NCI-H187 treated with DMSO at 0.1 percent for 48 hours (cell line): ENCODE data around the gene C6orf47.

Experiments used
- DNase-seq: peaks from one replicate; lab custom pipeline; 2025; lab: John Stamatoyannopoulos, UW

The C6orf47 gene

DNA sequence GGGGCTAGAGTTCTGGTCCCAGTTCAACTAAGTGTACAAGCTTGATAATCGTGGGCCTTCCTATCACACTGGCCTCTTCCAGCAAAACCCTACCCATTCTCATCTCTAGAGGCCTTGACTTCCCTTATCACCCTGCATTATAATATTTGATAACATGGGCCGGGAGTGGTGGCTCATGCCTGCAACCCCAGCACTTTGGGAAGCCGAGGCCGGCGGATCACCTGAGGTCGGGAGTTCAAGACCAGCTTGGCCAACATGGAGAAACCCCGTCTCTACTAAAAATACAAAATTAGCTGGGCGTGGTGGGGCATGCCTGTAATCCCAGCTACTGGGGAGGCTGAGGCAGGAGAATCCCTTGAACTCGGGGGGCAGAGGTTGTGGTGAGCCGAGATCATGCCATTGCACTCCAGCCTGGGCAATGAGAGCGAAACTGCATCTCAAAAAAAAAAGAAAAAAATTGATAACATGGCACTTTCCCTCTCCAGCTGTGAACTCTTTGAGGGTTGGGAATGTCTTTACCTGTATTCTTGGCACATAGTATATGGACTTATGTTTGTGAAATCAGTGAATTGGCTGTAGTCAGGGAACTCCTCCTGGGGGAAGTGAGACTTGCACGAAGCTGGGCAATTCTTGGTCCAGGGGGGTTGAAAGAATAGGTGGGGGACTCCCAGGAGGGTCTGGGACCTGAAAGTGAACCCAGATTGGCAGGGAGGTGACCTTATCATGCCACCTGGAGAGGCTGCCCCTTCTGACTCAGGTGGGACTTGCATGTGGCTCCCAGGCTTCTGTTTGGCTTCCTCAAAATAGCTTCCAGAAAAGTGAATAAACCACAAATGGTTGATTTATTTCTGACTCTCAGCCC, 915 bp upstream of the C6orf47 start:
- no peak for DNase-seq

DNA sequence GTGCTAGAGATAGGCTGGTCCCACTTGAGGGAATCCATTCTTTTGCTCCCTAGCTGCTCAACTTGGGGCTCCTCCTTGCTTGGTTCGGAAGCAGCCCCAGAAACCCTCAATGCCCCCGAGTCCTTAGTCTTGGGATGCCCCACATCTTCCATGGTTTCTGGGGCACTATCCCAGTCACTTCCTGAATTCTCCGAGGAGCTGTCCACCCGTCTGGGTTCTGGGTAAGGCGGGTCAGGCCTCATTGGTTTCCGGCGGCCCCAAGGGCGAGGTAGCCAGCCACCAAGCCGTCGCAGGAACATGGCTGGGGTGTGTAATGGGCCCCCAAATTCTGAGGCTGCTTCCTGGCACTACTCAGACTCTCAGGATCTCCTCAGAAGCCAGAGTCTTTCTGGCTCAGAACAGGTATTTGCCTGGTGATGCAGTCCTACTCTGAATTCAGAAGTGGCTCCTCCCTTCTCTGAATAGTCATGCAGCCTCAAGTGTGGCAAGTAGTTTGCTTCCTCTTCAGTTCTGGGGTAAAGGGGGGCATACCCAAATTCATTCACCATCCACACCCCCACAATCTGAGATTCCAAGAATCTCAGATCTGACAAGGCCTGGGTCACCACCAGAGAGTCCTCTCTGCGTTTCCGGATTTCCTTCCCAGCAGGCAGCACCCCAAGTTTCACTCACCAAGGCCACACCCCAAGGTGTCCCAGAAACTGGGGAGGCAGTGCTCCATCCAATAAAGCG, 763 bp downstream of the C6orf47 start:
- DNase-seq, result no peak

DNA sequence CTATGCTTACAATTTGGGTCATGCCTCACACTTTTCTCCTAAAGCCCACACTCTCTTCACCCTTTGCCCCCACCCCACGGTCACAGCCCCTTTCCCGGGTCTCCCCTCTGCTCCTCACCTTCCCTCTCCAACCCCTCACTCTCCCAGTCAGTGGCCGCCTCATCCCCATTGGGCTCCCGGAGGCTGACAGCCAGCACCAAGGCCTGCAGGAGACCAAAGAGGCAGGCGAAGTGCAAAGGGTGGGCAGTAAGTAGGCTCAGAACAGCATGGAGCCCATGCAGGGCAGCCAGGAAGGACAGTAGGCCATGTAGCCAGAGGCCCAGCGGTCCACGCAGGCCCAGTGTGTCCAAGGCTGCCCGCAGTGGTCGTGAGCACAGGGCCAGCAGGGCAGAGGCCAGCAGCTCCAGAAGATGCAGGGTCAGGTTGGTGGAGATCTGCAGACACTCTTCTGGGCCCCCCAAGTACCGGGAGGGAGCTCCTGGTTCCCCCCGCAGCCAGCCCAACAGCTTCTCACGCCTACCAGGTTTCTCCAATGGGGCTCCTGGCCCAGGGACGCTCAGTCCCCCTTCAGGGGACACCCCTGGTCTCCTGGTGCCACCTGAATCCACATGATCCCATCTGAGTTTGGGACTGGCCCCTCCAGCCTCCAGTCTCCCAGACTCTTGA, 1.5 kb downstream of the C6orf47 start:
- no peak for DNase-seq

DNA sequence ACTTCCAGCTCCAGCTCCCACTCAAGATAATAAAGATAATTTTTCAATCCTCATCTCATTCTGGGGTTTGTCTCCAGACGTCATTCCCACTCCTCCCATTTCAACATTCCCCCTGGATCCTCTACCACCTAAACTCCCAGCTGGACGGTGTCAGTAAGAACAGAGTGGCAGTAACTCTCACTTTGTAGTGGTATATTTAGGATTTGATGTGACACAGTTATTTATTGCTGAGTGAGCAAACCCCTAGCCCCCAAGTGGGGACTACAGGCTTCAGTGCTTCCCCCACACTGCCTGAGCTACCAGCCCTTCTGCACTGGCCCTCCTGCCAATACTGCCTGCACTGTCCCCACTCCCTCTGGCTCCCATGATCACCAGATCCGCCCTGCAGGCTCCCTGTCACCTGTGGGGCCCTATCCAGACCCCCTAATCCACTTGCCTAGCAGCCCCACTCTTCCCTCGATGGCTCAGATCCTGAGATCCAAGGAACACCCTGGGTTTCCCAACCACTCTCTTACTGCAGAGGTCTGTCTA, 2.4 kb downstream of the C6orf47 start:
- no peak for DNase-seq

DNA sequence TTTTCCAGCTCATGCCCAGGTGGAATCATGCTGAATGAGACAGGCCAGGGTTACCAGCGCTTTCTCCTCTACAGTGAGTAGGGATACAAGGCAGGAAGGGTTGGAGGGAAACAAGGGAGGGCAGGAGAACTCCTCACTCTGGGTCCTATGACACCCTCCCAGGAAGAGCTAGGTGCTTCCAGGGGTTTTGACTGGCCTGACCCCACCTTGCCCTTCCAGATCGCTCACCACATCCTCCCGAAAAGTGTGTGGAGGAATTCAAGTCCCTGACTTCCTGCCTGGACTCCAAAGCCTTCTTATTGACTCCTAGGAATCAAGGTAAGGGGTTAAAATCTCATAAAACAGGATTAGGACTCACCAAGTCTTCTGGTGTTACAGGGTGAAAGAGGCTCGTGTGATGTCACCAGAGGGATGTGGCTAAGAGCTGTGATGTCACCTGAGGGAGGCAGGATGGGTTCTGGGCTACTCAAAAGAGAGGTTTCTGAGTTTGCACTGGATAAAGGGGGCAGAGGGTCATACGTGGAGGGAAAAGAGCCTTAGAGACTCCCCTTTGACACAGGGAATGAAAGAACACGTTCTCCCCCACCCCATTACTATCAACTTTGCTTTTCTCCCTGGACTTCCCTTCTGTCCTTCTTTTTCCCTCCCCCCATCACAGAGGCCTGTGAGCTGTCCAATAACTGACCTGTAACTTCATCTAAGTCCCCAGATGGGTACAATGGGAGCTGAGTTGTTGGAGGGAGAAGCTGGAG, 3.0 kb downstream of the C6orf47 start:
- DNase-seq, result no peak

DNA sequence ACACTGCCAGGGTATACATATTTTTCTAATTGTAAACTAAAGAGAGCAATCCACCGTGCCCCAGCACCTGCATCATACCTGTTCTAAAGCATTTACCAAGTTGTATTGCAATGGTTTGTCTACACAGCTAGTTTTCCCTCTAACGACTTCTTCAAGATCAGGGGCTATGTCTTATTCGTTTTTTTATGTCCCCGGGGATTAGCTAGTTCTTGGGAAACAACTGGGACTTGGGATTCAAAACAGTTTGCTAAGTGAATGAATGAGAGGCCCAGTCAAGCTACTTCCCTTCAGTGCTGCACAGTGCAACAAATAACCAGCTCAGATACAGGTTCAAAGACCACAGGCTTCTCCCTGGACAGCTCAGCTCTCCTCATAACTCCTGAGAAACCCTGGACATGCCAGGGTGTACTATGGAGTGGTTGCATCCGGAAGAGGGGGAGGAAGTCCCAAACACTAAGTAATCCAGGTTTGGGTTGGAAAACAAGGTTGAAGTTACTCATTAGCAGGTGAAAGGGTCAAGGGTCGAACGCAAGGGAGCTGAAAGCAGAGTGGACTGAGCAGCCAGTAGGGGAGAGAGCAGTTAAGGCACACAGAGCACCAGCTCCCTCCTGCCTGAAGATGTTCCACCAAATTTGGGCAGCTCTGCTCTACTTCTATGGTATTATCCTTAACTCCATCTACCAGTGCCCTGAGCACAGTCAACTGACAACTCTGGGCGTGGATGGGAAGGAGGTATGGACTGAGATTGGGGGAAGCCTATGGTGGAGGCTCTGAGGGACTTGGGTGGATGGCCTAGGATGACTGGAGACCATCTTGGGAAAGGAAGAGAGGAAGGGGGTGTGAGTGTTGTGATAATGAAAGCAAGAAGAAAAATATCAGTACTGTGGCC, 5.0 kb downstream of the C6orf47 start, which contains the start of gene APOM:
Gene APOM (plus strand): TSS at position 546 of the 889 bp plus-strand sequence. CDS start 73 bp downstream, at position 619.
- DNase-seq, result no peak

DNA sequence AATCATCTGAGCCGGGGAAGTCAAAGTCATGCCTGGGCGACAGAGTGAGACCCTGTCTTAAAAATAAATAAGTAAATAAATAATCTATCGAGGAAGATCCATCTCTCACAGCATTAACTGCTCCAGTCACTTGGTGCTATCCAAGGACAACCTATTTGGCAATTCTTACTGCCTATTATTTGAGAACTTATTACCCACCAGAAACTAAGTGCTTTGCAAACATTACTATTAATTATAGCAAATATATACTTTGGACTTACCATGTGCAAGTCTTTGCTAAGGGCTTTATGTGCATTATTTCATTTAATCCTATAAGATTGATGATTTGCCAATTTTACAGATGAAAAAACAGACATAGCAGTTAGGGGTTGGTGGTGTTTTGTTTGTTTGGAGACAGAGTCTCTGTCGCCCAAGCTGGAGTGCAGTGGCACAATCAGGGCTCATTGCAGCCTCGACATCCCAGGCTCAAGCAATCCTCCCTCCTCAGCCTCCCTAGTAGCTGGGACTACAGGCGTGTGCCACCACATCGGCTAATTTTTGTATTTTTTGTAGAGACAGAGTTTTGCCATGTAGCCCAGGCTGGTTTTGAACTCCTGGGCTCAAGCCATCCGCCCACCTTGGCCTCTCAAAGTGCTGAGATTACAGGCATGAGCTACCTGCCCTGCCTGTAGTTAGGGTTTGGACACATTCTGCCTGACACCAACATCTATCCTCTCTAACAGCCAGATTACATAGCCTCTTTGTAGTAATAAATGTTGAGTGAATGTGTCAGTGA, 5.8 kb downstream of the C6orf47 start:
- no peak for DNase-seq

DNA sequence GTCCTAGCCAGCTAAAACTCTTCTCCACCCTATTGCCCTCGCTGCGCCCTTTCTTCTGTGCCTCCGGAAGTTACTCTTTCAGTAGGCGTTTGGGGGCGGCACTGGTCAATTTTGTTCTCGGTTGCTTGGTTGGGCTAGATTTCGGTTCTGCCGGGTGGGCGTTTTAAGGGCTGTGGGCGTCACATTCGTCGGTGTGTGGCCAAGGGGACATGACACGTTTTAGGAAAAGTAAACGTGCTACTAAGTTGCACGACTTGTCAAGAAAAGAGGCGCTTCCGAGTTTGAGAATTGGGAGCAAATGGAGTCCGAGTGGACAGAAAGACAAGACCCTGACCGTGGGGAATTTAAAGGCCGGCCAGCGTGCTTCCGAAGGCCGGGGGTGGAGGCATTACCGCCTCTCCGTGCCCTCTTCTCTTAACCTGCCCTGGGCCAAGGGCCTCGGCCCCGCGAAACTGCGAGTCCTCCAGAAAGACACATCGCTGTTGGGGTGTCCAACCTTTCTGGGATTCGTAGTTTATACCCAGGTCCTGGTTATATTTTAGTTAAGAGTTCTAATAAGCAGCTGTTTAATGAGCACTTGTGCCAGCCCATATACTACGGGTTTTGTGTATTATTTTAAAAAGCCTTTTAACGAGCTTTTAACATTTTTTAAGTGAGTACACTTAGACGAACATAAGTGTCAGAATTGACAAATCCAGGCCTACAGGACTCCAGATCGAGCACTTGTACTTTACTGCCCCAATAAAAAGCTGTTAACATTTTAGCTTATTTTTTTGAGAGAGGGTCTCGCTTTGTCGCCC, 7.5 kb downstream of the C6orf47 start:
- peak; percentile 79 for DNase-seq

DNA sequence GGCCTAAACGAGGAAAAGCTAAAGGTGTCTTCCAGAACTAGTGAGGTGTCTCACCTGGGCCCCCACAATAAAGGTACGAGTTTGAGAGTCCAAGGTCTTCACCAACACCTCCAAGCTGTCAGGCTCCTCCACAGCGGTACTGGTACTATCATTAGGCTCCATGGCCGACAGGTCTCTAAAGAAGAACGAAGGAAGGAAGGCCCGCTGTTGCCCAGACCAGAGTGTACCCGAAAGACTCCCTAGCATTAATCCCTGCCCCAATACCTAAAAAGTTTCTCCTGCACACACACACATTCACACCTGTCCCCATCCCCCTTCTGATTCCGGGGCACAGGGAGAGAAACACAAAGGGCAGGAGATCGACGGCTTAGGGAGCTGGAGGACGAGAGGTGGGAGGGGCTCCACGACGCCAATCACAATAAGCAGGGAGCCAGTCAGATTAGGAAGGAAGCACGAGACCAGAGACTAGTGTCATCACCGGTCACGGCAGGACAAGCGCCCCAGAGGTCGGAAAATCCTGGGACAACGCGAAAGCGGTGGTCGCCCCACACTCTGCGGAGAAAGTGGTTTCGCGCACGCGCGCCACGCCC, 8.9 kb downstream of the C6orf47 start:
- peak; percentile 15 for DNase-seq

DNA sequence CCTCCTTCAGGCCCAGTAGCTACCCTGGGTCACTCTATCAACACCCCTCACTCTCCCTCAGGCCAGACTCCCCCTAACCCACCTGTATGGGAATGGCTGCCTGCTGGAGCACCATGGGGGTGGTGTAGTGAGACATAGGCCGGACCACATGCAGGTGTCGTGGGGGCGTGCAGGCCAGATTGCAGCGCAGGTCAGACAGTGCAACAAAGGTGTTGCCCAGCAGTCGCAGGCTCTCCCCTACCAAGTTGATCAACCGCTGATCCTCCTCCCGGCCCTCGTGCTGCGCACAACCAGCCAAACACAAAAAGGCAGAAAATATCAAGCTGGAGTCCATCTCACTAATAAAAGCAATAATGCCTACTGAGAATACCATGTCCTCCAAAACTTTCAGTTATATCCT, 15.3 kb downstream of the C6orf47 start:
- no peak for DNase-seq

DNA sequence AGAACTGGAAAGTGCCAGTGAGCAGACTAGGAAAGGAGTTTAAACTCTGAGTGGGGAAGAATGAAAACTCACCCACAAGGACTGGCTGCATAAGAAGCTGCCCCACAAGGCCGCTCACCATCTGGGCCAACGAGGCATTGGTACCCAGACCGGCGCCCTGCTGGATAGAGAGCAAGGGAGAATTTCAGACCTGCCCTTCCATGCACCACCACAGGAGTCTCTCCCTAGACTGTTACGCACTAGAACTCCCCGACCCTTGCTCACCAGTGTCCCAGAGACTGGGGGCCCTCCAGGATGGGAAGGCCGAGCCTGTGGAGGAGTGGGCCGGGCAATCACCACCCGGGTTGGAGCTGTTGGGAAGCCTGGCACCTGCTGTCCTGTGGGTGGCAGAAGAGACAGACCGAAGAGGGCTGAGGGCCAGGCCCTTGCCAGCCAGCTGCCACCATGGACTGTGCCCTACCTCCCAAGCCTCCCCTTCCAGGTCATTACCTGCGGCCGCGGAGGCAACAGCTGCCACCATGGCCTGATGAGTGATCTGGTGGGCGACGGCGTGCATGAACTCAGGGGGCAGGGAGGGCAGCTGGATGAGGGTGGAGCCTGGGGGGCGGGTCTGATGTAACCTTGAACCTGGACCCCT, 16.6 kb downstream of the C6orf47 start:
- no peak for DNase-seq

DNA sequence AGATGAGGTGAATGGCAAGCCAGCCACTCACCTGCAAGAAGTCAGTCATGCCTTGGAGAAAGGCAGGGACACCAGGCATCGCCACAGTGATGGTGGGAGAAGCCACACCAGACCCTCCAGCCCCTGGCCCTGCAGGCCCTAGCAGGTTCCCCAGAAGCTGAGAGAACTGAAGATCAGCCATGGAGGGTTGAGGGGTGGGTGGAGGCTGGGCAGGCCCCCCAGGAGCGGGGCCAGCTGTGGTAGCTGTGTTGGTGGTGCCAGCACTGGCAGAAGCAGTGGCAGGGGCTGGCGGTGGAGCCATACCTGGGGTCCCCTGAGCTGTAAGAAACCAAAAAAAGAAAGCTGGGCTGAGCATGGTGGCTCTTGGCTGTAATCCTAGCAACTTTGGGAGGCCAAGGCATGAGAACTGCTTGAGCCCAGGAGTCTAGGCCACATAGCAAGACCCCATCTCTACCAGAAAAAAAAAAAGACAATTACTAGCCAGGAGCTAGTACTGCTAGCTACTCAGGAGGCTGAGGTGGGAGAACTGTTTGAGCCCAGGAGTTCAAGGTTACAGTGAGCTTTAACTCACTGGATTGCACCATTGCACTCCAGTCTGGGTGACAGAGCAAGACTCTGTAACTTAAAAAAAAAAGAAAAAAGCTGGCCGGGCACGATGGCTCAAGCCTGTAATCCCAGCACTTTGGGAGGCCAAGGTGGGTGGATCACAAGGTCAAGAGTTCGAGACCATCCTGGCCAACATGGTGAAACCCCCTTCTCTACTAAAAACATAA, 17.6 kb downstream of the C6orf47 start:
- no peak for DNase-seq

DNA sequence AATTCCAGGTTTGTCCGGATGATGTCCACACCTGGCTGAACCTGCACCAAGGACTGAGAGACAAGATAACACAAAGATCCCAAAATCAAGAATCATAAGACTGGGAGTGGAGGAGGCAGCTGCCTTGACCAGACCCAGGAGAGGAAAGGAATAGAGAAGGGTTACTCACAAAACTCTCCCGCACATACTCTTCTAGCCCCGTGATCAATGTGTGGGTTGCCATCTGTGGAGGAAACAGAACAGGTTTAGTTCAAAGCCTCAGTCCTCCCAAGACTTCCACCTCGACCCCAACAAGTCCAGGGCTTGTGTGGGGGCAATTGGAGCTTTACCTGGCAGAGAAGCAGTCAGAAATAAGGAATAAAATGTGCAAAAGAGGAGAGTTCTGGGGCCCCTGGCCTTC, 19.2 kb downstream of the C6orf47 start:
- no peak for DNase-seq

DNA sequence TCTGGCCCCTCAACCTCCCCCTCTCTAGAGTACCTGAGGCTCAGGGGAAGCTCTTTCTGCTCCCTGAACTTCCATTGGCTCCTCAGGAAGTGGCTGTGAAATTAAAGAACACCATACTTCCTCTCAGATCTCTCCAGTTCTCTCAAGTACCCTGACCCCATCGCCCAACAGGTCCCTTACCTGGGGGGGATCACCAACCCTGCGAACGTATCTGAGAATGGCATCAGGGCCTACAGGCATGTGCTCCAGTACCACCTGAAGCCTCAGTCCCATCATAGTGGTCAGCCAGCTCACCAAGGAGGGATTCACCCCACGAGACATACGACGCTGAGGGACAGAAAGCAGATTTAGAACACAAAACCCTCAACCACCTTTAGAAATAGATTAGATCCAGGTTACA, 20.0 kb downstream of the C6orf47 start:
- no peak for DNase-seq

DNA sequence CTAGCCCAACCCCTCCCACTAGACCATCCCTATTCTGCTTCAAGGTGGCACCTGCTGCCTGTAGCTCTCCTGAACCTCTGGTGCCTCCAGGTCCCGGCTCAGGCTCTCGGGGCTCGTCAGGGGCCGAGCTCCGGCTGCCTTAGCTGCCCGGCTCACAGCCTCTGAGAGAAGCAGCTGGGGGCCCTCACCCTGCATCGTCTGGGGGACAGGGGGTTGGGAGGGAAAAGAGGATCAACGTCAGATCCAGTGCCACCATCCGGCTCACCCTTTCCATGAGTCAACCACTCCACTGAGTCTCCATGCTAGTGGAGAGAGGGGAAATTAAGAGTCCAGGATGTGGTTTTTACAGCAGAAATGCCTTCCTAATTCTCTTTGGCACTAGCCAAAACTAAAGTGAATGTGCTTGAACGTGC, 21.1 kb downstream of the C6orf47 start:
- no peak for DNase-seq

DNA sequence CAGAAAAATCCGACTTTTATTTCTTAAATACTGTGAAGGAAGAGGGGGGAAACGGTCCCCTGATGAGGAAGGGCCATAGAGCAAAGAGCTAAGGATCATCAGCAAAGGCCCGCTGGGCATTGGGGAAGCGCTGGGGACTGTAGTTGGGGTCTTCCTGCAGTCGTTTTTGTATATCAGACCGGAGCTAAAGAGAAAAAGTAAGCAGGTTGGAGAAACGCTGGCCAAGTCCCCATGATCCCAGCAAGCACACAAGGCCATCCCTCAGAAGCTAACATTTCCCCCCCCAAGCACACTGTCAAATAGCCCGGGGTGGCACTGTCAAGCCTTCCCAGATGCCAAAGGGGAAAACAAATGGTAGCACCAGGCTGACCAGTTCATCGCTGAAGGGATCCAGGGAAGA, 21.5 kb downstream of the C6orf47 start:
- no peak for DNase-seq
